Hematopoietic multipotent progenitor cell treated with erythropoietin and hydrocortisone succinate and interleukin-3 and kit ligand, for 8 days (in vitro differentiated cells): Measurements from ENCODE around the gene ENTR1.

ENCODE experiments used
- DNase-seq: peaks from one replicate; pipeline ENCODE4 v3.0.0-alpha.2; 2015

The ENTR1 gene

GRCh38 chr9:136410500-136411287, at the start of gene ENTR1, which contains the start of gene PMPCA:
Gene ENTR1, minus strand, starts transcription at chr9:136410614. Its CDS starts 217 bp downstream, at chr9:136410397.
Gene PMPCA, plus strand, starts transcription at chr9:136410658. Its CDS starts 11 bp downstream, at chr9:136410669.
- DNase-seq: peak; percentile 90

- no peak for DNase-seq
These were observed 49.0 kb upstream of the ENTR1 start for GRCh38 chr9:136459425-136459824.

GRCh38 chr9:136457326-136457725, 46.9 kb upstream of the ENTR1 start:
- no peak for DNase-seq

GRCh38 chr9:136456258-136456657, 45.8 kb upstream of the ENTR1 start:
- DNase-seq: no peak

- DNase-seq: no peak
These were observed 44.9 kb upstream of the ENTR1 start for GRCh38 chr9:136455043-136456002.

GRCh38 chr9:136454026-136454796, 43.8 kb upstream of the ENTR1 start:
- DNase-seq: no peak

GRCh38 chr9:136453326-136453725, 42.9 kb upstream of the ENTR1 start:
- no peak for DNase-seq

GRCh38 chr9:136451221-136451877, 40.9 kb upstream of the ENTR1 start:
- no peak for DNase-seq

- no peak for DNase-seq
These were observed 38.2 kb upstream of the ENTR1 start for GRCh38 chr9:136448655-136449054.

GRCh38 chr9:136447173-136447778, 36.9 kb upstream of the ENTR1 start:
- no peak for DNase-seq

GRCh38 chr9:136445799-136446198, 35.4 kb upstream of the ENTR1 start:
- DNase-seq: no peak

- no peak for DNase-seq
These were observed 33.7 kb upstream of the ENTR1 start for GRCh38 chr9:136444102-136444501.

- no peak for DNase-seq
These were observed 33.3 kb upstream of the ENTR1 start for GRCh38 chr9:136443687-136444086.

- no peak for DNase-seq
These were observed 32.7 kb upstream of the ENTR1 start for GRCh38 chr9:136443087-136443486.

- DNase-seq: no peak
These were observed 31.9 kb upstream of the ENTR1 start for GRCh38 chr9:136442265-136442664.

- no peak for DNase-seq
These were observed 31.3 kb upstream of the ENTR1 start for GRCh38 chr9:136441681-136442245.

- no peak for DNase-seq
These were observed 30.8 kb upstream of the ENTR1 start for GRCh38 chr9:136441191-136441680.

GRCh38 chr9:136439481-136440408, 29.3 kb upstream of the ENTR1 start, which contains the start of gene INPP5E:
Gene INPP5E, minus strand, starts transcription at chr9:136439845. Its CDS starts 426 bp downstream, at chr9:136439419.
- peak; percentile 57 for DNase-seq

- DNase-seq: peak; percentile 20
These were observed 28.4 kb upstream of the ENTR1 start for GRCh38 chr9:136438548-136439480.
